ENCODE data around the gene TEX38.

DNA sequence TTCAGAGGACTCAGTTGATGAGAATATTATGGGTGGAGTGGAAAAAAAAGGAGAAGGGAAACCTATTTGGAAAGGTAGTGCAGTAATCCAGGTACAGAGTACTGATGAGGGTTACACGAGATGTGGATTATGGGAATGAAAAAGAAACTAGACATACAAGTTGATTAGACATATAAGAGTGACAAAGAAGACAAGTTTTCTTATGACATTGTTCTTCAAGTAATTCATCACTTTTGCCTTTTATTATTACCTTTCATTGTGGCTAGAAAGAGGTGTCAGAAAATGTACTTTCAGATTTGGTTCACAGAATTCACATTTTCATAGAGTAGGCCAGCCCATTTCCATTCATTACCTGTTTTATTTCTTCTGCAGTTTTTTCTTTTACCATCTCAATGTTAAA lies 13.9 kb upstream of the TEX38 start:
- no peak for TF ChIP-seq YY1 (IDR thresholded peaks at IDR 0.05; ENCODE audit: insufficient read depth, insufficient read length)
- no peak for TF ChIP-seq ZNF274 (IDR thresholded peaks at IDR 0.05; ENCODE audit: low read depth, low read length)
- no peak for TF ChIP-seq SUZ12 (IDR thresholded peaks at IDR 0.05; ENCODE audit: extremely low read depth, insufficient read depth, insufficient read length)
